GM10266 (cell line): ENCODE measurements around the gene UPF2.

Source experiments
- DNase-seq: peaks from one replicate; pipeline ENCODE4 v3.0.0; 2012; ENCODE audit errors: extremely low spot score
- CTCF ChIP-seq: IDR thresholded peaks from 2 replicates; pipeline ENCODE4 v1.5.1; 2012; ENCODE audit warnings: mild to moderate bottlenecking, low read depth; ENCODE audit not compliant: control insufficient read depth, insufficient read depth; ENCODE audit errors: missing control alignments

Gene UPF2

DNA sequence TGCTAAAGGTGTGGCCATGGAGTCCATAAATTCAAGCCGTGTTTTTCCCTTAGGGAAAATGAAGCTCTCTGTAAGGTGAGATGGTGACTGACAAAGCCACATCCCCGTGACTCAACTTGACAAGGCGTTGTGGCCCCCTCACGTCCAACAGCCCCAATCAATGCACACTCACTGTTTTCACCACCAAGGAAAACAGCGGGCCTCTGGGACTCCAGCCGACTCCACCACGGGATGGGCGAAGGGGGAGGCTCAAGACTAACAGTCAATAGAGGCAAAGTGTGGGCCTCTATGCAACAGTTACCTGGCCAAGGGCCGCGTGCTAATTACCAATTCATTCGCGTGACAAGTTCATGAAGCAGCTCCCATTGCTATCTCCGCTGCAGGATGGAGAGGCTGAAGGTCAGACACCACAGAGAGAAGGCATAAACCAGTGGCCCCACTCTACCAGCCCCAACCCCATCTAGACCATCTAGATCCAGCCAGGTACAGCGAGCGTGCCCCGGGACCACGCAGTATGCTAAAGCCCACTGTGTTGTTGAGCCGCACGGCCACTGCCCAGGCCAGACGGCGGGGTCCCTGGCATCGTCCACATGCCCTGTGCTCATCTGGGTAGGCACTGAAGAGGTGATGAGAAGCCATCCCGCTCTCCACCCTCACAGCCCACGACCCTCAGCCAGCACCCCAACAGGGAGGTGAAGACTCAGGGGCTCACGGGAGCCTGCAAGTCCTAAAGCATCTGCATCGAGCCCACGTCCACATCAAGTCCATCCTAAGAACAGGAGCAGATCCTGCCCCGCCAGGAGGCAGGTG, 143.3 kb downstream of the UPF2 start:
- DNase-seq: no peak
- no peak for TF ChIP-seq CTCF

DNA sequence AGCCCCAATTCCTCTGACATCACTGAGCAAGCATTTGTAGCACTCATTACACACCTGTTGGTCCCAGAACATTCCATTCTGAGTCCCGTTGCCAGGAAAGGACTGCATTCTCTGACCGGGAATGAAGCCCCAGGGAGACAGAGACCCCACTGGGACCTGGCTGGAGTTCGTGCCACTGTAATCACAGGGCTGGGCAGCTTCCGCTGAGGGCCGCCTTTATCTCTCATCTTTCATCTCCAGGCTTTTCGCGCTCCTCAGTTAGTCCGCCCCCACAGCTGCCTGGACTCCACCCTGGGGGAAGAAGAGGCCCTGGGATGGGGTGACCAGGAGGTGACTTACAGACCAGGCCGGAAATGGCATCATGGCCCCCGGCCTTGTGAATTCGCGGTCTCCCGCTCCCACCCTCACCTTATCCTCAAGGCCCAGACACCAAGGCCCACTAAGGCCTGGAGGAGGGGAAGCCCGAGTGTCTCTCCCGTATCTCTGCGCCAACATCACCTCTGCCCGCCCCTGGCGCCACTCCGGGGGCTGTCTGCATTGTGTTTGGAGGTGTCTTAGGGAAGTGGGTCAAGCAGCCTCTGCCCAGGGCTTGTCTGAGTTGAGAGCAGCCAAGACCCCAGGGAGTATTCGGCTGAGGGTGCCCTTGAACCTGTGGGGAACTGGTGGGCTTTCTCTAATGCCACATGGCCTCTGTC, 144.1 kb downstream of the UPF2 start:
- no peak for DNase-seq
- TF ChIP-seq CTCF: no peak

GRCh38 chr10:11898033-11898371, 144.6 kb downstream of the UPF2 start:
- no peak for TF ChIP-seq CTCF
- no peak for DNase-seq

- TF ChIP-seq CTCF: no peak
- DNase-seq: no peak
Observed at GRCh38 chr10:11896549-11897200, 145.9 kb downstream of the UPF2 start.

- DNase-seq: no peak
- TF ChIP-seq CTCF: no peak
Observed at GRCh38 chr10:11895598-11895997, 147.0 kb downstream of the UPF2 start.

DNA sequence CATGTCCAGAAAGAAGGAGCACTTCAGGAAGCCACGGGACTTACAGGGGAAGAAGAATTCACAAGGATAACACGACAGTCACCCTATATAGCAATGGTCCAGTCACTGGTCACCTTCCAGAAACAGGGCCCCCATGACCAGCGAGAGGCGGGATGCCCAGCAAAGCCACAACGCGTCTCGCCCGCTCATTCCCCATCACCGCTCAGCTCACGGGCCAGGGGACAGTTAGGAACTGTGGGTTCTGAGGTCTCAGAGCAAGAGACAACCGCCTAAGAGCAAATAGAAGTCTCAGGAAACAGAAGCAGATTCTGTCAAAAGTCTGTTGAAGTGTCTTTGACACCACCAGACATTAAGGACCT, 147.5 kb downstream of the UPF2 start:
- DNase-seq: no peak
- no peak for TF ChIP-seq CTCF

DNA sequence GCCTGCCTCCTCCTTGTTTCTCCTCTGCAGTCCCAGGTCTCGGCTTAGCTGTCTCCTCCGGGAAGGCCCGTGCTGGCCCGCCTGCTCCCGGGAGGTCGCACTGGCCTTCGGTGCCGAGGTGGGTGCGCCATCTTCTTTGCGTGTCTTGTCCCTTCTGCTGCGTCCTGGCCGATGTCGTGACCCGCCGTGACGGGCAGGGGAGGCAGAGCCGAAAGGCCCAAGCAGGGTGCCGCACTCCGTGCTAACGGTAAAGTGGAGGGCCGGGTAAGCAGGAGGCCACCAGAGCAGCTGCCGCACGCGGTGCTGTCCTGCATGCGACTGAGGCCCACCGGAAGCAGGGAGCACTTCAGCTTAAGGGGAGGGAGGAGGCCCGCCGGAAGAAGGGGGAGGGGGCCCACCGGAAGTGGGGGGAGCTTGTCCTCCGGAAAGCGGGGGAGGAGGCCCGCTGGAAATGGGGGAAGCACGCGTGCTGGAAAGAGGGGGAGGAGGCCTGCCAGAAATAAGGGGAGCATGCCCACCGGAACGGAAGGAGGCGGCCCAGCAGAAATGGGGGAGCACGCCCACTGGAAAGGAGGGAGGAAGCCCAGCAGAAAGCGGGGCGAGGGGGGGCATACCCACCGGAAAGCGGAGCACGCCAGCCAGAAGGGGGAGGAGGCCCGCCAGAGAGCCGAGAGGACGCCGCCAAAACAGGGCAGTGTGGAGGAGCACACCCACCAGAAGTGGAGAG, 148.1 kb downstream of the UPF2 start:
- no peak for TF ChIP-seq CTCF
- DNase-seq: no peak
